HFF-Myc (cell line): Measurements from ENCODE around the gene GMFB.

Source experiments
- DNase-seq: peaks from one replicate; pipeline ENCODE4 v3.0.0-alpha.2; 2011; ENCODE audit warnings: low read depth; ENCODE audit errors: extremely low read depth
- H3K4me3 ChIP-seq: replicated peaks from 2 replicates; pipeline ENCODE4 v1.5.1; 2011; ENCODE audit warnings: low read depth, mild to moderate bottlenecking, control low read depth, low read length
- CTCF ChIP-seq: IDR thresholded peaks from 2 replicates; pipeline ENCODE4 v1.5.1; 2012; ENCODE audit warnings: mild to moderate bottlenecking, low read depth, low read length, control low read depth; ENCODE audit errors: missing control alignments

Gene GMFB

GRCh38 chr14:54480830-54481562 lies 7.8 kb downstream of the GMFB start:
- DNase-seq: no peak
- no peak overlapping the region for H3K4me3 ChIP-seq
- TF ChIP-seq CTCF: no peak

DNA sequence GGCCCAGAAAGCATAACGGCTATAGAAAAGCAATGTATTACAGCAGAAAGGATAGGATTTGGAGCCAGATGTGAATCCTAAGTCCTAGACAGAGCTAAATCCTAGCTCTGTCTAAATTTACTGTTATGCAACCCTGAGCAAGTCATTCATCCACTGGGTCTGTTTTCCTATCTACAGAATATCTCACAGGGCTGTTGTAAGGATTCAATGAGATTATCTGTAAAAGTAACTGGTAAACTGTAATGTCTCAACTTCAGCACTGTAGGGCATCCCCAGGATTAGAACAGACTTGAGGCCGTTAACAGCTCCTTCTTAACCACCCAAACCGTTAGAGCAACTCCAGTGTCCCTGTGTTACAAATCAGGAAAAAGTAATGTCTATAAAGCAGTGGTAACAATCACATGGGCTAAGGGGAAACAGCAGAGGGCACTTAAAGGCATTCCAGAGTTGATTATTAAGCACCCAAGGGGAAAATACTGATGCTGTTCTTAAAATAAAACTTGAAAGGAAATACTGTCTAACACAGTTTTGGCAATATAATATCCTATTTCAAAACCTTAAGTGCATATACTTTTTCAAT lies 10.1 kb downstream of the GMFB start:
- DNase-seq: no peak
- no peak for TF ChIP-seq CTCF
- no peak overlapping the region for H3K4me3 ChIP-seq

DNA sequence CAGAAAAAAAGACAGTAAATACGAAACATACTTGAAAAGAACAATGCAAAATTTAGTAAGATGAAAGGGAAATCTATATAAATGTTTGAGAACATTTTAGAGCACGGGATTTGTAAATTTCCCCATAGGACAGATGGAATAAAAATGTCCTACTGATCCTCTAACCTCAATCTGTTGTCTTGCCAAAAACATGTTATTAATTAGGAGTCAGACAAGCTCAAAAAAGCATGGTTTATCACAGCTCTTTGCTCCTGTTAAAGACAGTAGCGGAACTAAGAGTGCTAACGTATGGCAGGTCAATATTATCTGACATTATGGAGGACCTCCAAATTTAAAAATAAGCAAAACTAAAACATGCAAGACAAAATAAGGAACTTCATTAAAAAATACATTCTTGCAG lies 12.9 kb downstream of the GMFB start:
- no peak for TF ChIP-seq CTCF
- DNase-seq: no peak
- no peak overlapping the region for H3K4me3 ChIP-seq

DNA sequence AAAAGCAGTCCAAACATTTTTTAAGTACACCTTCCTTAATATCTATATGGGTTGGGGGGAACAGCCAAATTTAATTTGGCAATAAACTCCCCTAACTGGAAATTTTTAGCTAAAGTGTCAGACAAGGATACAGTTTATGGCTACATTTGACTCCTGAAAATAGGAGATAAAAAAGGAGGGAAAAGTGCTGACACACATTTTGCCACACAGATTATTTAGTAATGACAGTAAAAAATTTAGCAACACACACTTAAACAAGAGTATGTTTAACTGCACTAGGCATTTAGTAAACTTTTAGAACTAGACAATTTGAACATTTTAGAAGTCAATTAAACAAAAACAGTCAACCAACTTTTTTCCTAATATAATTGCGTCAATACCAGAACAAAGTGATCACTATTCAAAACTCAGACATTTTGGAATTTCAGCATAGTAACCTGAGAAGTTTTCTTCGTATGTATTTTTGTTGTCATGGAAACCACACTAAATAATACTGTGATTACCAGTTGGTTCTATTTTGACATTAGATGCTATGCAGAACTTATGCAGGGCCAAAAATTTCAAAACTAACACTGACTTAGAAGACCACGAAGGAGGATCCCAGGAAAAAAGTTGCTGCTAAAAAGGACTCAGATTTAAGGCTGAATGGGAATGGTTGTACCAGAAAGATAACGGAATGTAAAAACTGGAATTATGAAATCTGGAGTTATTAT lies 13.4 kb downstream of the GMFB start:
- no peak for DNase-seq
- no peak overlapping the region for H3K4me3 ChIP-seq
- no peak for TF ChIP-seq CTCF

- no peak for TF ChIP-seq CTCF
- no peak for DNase-seq
- H3K4me3 ChIP-seq: no peak overlapping the region
Measured at GRCh38 chr14:54474232-54474793, 14.5 kb downstream of the GMFB start.

GRCh38 chr14:54472315-54472714 lies 16.5 kb downstream of the GMFB start:
- no peak for TF ChIP-seq CTCF
- no peak for DNase-seq
- H3K4me3 ChIP-seq: no peak overlapping the region
